ENCODE measurements around the gene ZNHIT1.
"Not testable (repeated sequence)": the region's sequence is repeated elsewhere in the genome, so short reads cannot be mapped to it uniquely, and the experiment has no call there.

Gene ZNHIT1

DNA sequence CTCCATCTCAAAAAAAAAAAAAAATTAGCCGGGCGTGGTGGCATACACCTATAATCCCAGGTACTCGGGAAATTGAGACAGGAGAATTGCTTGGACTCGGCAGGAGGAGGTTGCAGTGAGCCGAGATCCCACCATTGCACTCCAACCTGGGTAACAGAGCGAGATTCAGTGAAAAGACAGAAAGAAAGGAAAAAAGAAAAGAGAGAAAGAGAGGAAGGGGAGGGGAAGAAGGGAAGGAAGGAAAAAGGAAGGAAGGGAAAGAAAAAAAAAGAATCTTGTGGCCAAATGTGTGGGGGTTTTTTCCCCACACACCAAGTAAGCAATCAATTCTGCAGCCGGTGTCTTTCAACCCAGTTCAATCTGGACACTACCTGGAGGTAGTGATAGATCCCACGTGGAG is 28.9 kb upstream of the ZNHIT1 start:
- no peak for DNase-seq

DNA sequence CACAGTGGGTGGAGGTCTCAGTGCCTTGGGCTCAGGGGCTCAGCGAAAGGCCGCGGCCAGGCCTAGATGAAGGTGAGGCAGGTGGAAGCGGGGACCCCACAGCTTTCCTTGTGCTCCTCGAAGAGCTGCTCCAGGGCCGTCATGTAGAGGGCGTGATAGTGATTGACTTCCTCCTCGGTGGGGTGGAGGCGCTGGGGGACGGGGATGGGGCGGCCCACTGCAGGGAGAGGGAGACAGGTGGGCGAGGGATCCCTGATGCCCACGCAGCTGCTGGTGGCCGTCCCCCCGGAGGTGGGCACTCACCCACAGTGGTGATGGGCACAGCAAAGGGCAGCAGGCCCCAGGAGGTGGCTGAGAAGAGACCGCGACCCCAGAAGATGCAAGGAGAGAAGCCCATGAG is 22.1 kb upstream of the ZNHIT1 start:
- DNase-seq: no peak

DNA sequence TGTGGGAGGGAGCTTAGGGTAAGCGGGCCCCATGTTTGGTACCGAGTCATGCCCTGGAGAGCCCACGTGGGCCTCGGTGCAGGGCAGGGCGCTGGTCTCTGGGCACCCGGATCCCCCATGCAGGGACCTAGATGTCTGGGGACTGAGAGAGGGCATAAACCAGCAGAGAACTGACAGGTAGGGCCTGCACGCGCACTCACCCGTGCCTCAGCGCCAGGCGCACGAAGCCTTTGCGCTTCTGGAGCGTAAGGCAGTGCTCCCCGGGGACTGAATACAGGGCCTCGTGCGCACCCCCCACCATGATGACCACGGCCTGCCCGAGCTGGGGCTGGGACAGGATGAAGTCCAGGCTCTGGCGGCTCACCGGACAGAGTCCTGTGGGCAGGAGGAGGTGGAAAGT is 20.0 kb upstream of the ZNHIT1 start:
- no peak for DNase-seq

- no peak for DNase-seq
Measured at GRCh38 chr7:101198476-101198875, 19.5 kb upstream of the ZNHIT1 start.

DNA sequence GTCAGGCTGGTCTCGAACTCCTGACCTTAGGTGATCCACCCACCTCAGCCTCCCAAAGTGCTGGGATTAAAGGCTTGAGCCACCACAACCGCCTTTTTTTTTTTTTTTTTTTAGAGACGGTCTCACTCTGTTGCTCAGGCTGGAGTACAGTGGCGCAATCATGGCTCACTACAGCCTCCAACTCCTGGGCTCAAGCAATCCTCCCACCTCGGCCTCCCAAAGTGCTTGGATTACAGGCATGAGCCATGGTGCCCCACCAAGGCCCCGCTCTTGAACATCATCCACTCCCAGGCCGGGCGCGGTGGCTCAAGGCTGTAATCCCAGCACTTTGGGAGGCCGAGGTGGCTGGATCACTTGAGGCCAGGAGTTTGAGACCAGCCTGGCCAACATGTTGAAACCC is 18.4 kb upstream of the ZNHIT1 start:
- DNase-seq: not testable (repeated sequence)

- no peak for DNase-seq
Measured at GRCh38 chr7:101200504-101200861, 17.5 kb upstream of the ZNHIT1 start.

DNA sequence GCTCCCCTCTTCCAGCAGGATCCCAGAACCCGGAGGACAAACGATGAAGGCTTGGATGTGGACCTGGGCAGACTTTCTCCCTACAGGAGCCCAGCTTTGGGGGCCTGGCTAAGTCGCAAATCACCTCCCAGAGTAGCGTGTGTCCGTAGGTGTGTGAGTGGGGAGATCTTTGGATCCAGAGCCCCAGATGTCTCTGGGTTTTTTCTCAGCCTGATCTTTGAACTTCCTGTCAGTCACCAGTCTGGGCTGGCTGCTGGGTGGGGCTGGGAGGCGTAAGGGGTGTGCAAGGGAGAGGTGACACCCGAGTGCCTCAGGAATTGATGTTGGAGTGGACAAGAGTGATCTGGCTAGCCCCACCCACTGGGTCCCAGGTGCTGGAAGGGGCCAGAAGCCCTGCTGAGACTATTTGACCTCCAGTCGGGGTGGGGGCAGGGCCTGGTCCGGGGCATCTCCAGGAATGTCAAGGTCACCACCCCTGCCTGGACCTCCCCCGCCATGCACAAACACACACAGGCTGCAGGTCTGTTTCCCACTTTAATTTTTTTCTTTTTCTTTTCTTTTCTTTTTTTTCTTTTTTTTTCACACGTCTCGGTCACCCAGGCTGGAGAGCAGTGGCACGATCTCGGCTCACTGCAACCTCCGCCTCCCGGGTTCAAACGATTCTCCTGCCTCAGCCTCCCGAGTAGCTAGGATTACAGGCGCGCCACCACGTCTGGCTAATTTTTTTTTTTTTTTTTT is 16.9 kb upstream of the ZNHIT1 start, which contains the start of gene MOGAT3:
Gene MOGAT3 (minus strand): TSS at position 175 of the 738 bp plus-strand sequence. CDS start 182 bp downstream, outside the sequence.
- DNase-seq: no peak

- DNase-seq: no peak
Measured at GRCh38 chr7:101201695-101202602, 16.0 kb upstream of the ZNHIT1 start.

- no peak for DNase-seq
Measured at GRCh38 chr7:101202603-101202918, 15.4 kb upstream of the ZNHIT1 start.

GRCh38 chr7:101203740-101204738 is 13.9 kb upstream of the ZNHIT1 start:
- DNase-seq: peak in 1 of 4 experiments; percentile 17

- no peak for DNase-seq
Measured at GRCh38 chr7:101205901-101206664, 11.9 kb upstream of the ZNHIT1 start.

DNA sequence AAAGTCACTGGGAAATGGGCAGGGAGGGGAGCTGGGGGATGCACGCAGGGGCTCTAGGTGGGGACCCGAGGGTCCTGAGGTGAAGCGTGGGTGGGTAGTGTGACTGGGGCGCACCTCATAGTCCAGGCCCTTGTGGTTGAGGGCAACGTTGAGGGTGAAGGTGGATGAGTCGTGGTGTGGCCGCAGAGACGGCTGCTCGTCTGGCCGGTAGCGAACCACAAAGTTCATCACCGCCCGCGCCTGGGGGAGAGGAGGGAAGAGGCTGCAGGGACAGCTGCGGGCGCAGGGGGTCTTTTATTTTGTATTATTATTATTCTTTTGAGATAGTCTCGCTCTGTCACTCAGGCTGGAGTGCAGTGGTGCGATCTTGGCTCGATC is 11.3 kb upstream of the ZNHIT1 start:
- DNase-seq: no peak

DNA sequence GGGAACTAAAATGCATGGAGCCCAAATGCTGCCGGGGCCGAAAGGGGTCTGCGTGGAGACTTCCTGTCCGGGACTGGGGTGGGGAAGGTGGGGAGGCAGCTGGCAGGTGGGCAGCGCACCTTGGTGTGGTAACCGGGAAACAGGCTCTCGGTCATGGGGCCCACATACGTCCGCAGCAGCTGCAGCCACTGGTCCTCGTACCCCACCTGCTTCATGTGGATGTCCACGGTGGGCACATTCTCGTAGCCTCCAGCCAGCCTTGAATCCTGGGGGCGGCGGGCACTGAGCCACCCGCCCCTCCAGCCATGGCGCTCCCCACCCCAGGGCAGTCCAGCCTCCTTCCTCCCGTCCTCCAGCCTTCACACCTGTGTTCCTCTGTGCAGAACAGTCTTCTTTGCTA is 10.5 kb upstream of the ZNHIT1 start:
- no peak for DNase-seq

DNA sequence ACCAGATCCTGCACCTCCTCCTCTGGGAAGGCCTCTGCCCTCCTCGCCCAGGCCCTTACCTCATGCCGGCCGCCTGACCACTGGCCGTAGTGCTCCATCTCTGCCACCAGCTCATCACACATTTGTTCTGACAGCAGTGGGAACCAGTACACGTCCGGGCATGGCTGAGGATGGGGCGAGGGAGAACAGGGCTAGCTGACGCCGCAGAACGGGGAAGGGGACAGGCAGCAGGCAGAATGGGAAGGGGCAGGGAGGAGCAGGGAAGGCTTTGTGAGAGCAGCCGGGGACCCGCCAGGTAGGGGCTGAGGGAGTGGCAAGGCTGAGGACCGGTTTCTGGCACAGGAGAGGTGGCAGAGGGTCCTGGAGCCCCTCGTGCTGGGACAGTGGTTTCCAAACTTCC is 9.2 kb upstream of the ZNHIT1 start:
- DNase-seq: no peak

DNA sequence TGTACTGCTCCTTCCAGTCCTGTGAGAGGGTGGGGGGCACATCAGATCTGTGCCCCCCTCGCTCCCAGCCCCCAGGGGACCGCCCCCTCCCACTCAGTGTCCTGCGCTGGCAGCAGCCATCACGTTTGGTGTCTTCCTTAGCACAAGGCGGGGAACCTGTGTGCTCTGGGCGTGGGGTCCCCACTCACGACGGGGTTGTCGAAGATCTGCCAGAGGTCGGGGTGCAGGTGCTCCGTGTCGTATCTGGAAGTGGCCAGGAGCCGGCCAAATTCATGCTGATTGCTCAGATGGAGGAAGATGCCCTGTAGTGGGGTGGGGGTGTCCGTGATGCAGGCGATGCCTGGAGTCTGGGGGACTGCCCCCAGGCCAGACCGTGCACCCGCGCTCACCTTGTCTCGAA is 7.8 kb upstream of the ZNHIT1 start:
- DNase-seq: no peak

DNA sequence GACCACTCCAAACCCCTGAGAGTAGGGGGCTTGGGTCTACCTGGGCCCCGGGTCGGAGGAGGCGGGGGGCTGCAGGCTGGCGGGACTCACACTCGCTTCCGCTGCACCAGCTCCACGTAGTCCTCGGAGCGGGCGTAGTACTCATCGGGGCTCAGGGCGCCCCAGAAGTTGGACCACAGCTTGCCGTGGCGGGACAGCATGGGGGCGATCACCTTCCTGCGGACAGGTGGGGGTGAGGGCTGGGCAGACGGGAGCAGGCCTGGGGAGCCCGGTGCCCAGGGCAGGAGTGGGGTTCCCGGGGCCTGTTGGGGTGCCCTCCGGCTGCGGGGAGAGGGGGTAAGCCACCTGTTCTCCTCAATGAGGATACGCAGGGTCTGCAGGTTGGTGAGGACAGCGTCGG is 6.5 kb upstream of the ZNHIT1 start:
- DNase-seq: no peak

DNA sequence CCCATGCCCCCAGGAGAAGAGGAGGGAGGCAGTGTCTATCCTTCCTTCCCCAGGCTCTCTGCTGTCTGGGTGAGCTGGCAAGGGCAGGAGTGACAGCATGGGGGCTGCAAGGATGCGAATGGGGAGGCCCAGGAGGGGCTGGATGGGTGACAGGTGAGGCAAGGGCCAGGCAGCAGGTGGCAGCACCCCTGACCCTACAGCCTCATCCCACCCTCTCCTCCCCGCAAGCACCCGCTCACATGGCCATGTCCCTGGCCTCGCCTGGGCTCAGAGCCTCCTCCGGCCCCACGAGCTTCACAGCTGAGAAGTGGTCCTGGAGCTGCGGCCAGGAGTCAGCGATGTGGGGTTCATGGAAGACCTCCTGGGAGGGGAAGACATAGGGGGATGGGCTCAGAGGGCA is 6.0 kb upstream of the ZNHIT1 start:
- DNase-seq: no peak

GRCh38 chr7:101216001-101216859 is 1.7 kb upstream of the ZNHIT1 start:
- no peak for DNase-seq

GRCh38 chr7:101216860-101217387 is 1.0 kb upstream of the ZNHIT1 start:
- DNase-seq: no peak

GRCh38 chr7:101218236-101219125 is 516 bp downstream of the ZNHIT1 start:
- DNase-seq: no peak
